Colonic mucosa (tissue), 4 donors: ENCODE results near the gene KLHL11. TPM values are rescaled to one million over a fixed set of nuclear protein-coding genes. Genes with fewer than 3 reads are reported as not detected.

Source experiments
- DNase-seq: peaks from one replicate; pipeline ENCODE4 v3.0.0-alpha.2; 2020
- H3K27ac ChIP-seq: fragments of 200-600 bp; one replicate; pipeline ENCODE4 v1.8.0; 2021
- H3K27me3 ChIP-seq: fragments of 200-600 bp; one replicate; pipeline ENCODE4 v1.8.0; 2021
- H3K36me3 ChIP-seq: fragments of 200-600 bp; one replicate; pipeline ENCODE4 v1.8.0; 2021
- H3K4me1 ChIP-seq: fragments of 200-600 bp; one replicate; pipeline ENCODE4 v1.8.0; 2021; ENCODE audit warnings: mild to moderate bottlenecking
- H3K4me3 ChIP-seq: fragments of 200-600 bp; one replicate; pipeline ENCODE4 v1.8.0; 2021
- H3K9ac ChIP-seq, 2 donors: one replicate each; pipeline ENCODE4 v1.7.0; 2013; ENCODE audit warnings: control low read depth in 2 of 2, low read depth in 2 of 2, low read length in 2 of 2
- H3K9me3 ChIP-seq: fragments of 200-600 bp; one replicate; pipeline ENCODE4 v1.8.0; 2021
- CTCF ChIP-seq: fragments of 200-600 bp; IDR thresholded peaks from one replicate; pipeline ENCODE4 v1.8.0; 2022; ENCODE audit warnings: antibody characterized with exemption, mild to moderate bottlenecking
- intact Hi-C: fragments of 100-400 bp; cut with DNase I; formaldehyde crosslinking; loops from one replicate; pipeline ENCODE4 v1.14.1; 2022
- total RNA-seq, 2 donors: library from RNA; stranded (reverse); fragmentation: NEBNext Ultra II Directional in 1 of 2; extraction: Animal tissue kit (Norgen Biotek cat#: 25700) in 1 of 2; gene quantifications; one replicate each; pipeline ENCODE4 v1.2.1, GENCODE V29; 2021
- donor health status: healthy.
- donor health status: DM: no; HTN: no; CAD: no.
- donor health status: DM: no; HTN: no; CAD: no.

Gene KLHL11
- total RNA-seq, 2 donors from 2014 or later, result 10.0 to 14.0 TPM

GRCh38 chr17:41810659-41811548 is 54.3 kb downstream of the KLHL11 start:
- H3K27ac ChIP-seq, result peak overlapping the region; percentile 70
- no peaks in the 10 kb centered on the region for H3K9me3 ChIP-seq
- TF ChIP-seq CTCF, result no peak
- H3K4me1 ChIP-seq, result peaks cover 19% of the 10 kb centered on the region
- intact Hi-C loops, result no loop called here
- no peaks in the 10 kb centered on the region for H3K27me3 ChIP-seq
- DNase-seq, result no peak
- peak overlapping the region; percentile 74 to 79 for H3K9ac ChIP-seq
- H3K36me3 ChIP-seq, result no peaks in the 10 kb centered on the region
- peak overlapping the region; percentile 79 for H3K4me3 ChIP-seq

GRCh38 chr17:41806685-41807445 is 58.4 kb downstream of the KLHL11 start:
- TF ChIP-seq CTCF, result no peak
- Histone ChIP-seq H3K4me1 (peaks cover 14% of the 10 kb centered on the region), H3K9me3 (no peaks in the 10 kb centered on the region), H3K9ac (no peak overlapping the region), H3K27ac (peak overlapping the region; percentile 44), H3K4me3 (no peak overlapping the region), H3K27me3 (no peaks in the 10 kb centered on the region), H3K36me3 (no peaks in the 10 kb centered on the region)
- DNase-seq, result peak; percentile 79
- intact Hi-C loops, result no loop called here

Other genes with a start within 250 kb of the KLHL11 start
- gene KRT17, start 240.8 kb downstream of the KLHL11 start, total RNA-seq, result 1 to 10 TPM in 1 of 2 donors, not detected in 1; 1.2 TPM
- 100 to 1,000 TPM; 574 to 740 TPM for gene EIF1, start 176.5 kb downstream of the KLHL11 start, total RNA-seq
- not detected for gene GAST, start 153.1 kb downstream of the KLHL11 start, total RNA-seq
- under 1 TPM; 0.10 to 0.53 TPM for gene HAP1, start 130.8 kb downstream of the KLHL11 start, total RNA-seq
- gene JUP, start 78.7 kb downstream of the KLHL11 start, total RNA-seq, result 100 to 1,000 TPM; 317 to 353 TPM
- 10 to 100 TPM in 1 of 2 donors, 1 to 10 TPM in 1; 8.5 to 16.7 TPM for gene P3H4, start 53.5 kb downstream of the KLHL11 start, total RNA-seq
- 10 to 100 TPM; 10.3 to 12.8 TPM for gene FKBP10, start 52.4 kb downstream of the KLHL11 start, total RNA-seq
- gene NT5C3B, start 29.2 kb downstream of the KLHL11 start, total RNA-seq, result 10 to 100 TPM; 19.5 to 20.2 TPM
- gene KLHL10, start 27.6 kb downstream of the KLHL11 start, total RNA-seq, result not detected
- 100 to 1,000 TPM; 135 to 145 TPM for gene ACLY, start 53.5 kb upstream of the KLHL11 start, total RNA-seq
- under 1 TPM; 0.15 to 0.19 TPM for gene ODAD4, start 65.2 kb upstream of the KLHL11 start, total RNA-seq
- gene CNP, start 101.4 kb upstream of the KLHL11 start, total RNA-seq, result 10 to 100 TPM; 44.7 to 49.4 TPM
- 100 to 1,000 TPM in 1 of 2 donors, 10 to 100 TPM in 1; 82.7 to 103 TPM for gene DNAJC7, start 152.0 kb upstream of the KLHL11 start, total RNA-seq
- 10 to 100 TPM; 25.8 to 26.3 TPM for gene NKIRAS2, start 154.7 kb upstream of the KLHL11 start, total RNA-seq
- gene C17orf113, start 185.2 kb upstream of the KLHL11 start, total RNA-seq, result 1 to 10 TPM in 1 of 2 donors, under 1 TPM in 1; 0.84 to 1.2 TPM
- gene ZNF385C, start 233.1 kb upstream of the KLHL11 start, total RNA-seq, result under 1 TPM; 0.20 to 0.32 TPM
- 10 to 100 TPM; 10.6 to 11.3 TPM for gene DHX58, start 247.3 kb upstream of the KLHL11 start, total RNA-seq